DOHH2 (cell line): ENCODE data around the gene GALNT17.

Experiments used
- H3F3A ChIP-seq: fragments of 200-600 bp; sonication (generic), shearing (Covaris generic); 2 replicates; pipeline ENCODE4 v1.6.0; 2016; ENCODE audit warnings: antibody characterized with exemption, mild to moderate bottlenecking; ENCODE audit not compliant: control insufficient read depth, insufficient read depth
- H3K27ac ChIP-seq: fragments of 200-600 bp; sonication (generic); 2 replicates; pipeline ENCODE4 v1.5.1; 2014; ENCODE audit warnings: low read depth, mild to moderate bottlenecking, low read length, moderate library complexity
- H3K27me3 ChIP-seq: fragments of 200-600 bp; sonication (generic); 2 replicates; pipeline ENCODE4 v1.6.1; 2014; ENCODE audit warnings: mild to moderate bottlenecking, low read length, mixed read lengths; ENCODE audit not compliant: control insufficient read depth
- H3K36me3 ChIP-seq: fragments of 200-600 bp; sonication (generic); 2 replicates; pipeline ENCODE4 v1.6.1; 2014; ENCODE audit warnings: mild to moderate bottlenecking, low read length, moderate library complexity, mixed read lengths; ENCODE audit not compliant: control insufficient read depth
- H3K4me1 ChIP-seq: fragments of 200-600 bp; sonication (generic); 2 replicates; pipeline ENCODE4 v1.6.1; 2014; ENCODE audit warnings: mild to moderate bottlenecking, low read length, mixed read lengths; ENCODE audit not compliant: control insufficient read depth
- H3K4me2 ChIP-seq: fragments of 200-600 bp; sonication (generic); 2 replicates; pipeline ENCODE4 v1.6.0; 2014; ENCODE audit warnings: mild to moderate bottlenecking, low read length, moderate library complexity
- H3K4me3 ChIP-seq: fragments of 200-600 bp; sonication (generic); 2 replicates; pipeline ENCODE4 v1.5.1; 2014; ENCODE audit warnings: mild to moderate bottlenecking, low read length, mixed read lengths
- H3K79me2 ChIP-seq: fragments of 200-600 bp; sonication (generic); 2 replicates; pipeline ENCODE4 v1.6.1; 2014; ENCODE audit warnings: mild to moderate bottlenecking, low read length, mixed read lengths; ENCODE audit not compliant: control insufficient read depth
- H3K9me2 ChIP-seq: fragments of 200-600 bp; sonication (generic); replicated peaks from 2 replicates; pipeline ENCODE4 v1.6.1; 2014; ENCODE audit warnings: mild to moderate bottlenecking, low read length, mixed read lengths; ENCODE audit not compliant: control insufficient read depth
- H3K9me3 ChIP-seq: fragments of 200-600 bp; sonication (generic); 2 replicates; pipeline ENCODE4 v1.6.1; 2014; ENCODE audit warnings: antibody characterized with exemption, low read length, mixed read lengths; ENCODE audit not compliant: control insufficient read depth, insufficient read depth
- H4K20me1 ChIP-seq: fragments of 200-600 bp; sonication (generic); 2 replicates; pipeline ENCODE4 v1.6.0; 2014; ENCODE audit warnings: low read depth, mild to moderate bottlenecking, antibody characterized with exemption, low read length, moderate library complexity; ENCODE audit not compliant: control insufficient read depth, insufficient read depth
- EZH2phosphoT487 ChIP-seq: fragments of 200-600 bp; sonication (generic); IDR thresholded peaks from 2 replicates; pipeline ENCODE4 v1.6.1; 2017; ENCODE audit warnings: borderline replicate concordance, mild to moderate bottlenecking, antibody characterized with exemption, low read length, moderate library complexity, mixed read lengths
- TF ChIP-seq, protein P1 (sequence below): fragments of 200-600 bp; sonication (generic); IDR thresholded peaks from one replicate; pipeline ENCODE4 v1.5.1; 2014; ENCODE audit warnings: antibody characterized with exemption, mild to moderate bottlenecking, low read depth, low read length; ENCODE audit not compliant: poor library complexity, severe bottlenecking

Gene GALNT17

GRCh38 chr7:71157757-71158156 lies 25.8 kb downstream of the GALNT17 start:
- Histone ChIP-seq H3K9me2 (no peaks in the 10 kb centered on the region), H3K27me3 (no peaks in the 10 kb centered on the region), H3K4me2 (no peak overlapping the region), H3K36me3 (no peaks in the 10 kb centered on the region), H3K4me3 (no peak overlapping the region), H3K79me2 (no peaks in the 10 kb centered on the region), H3K9me3 (no peaks in the 10 kb centered on the region), H3K4me1 (no peaks in the 10 kb centered on the region), H3F3A (no peaks in the 10 kb centered on the region), H4K20me1 (no peaks in the 10 kb centered on the region), H3K27ac (no peak overlapping the region)
- TF ChIP-seq EZH2phosphoT487: no peak

GRCh38 chr7:71165708-71166107 lies 33.8 kb downstream of the GALNT17 start:
- no peaks in the 10 kb centered on the region for H3K9me2 ChIP-seq
- no peak for TF ChIP-seq EZH2phosphoT487
- TF ChIP-seq, protein P1, sequence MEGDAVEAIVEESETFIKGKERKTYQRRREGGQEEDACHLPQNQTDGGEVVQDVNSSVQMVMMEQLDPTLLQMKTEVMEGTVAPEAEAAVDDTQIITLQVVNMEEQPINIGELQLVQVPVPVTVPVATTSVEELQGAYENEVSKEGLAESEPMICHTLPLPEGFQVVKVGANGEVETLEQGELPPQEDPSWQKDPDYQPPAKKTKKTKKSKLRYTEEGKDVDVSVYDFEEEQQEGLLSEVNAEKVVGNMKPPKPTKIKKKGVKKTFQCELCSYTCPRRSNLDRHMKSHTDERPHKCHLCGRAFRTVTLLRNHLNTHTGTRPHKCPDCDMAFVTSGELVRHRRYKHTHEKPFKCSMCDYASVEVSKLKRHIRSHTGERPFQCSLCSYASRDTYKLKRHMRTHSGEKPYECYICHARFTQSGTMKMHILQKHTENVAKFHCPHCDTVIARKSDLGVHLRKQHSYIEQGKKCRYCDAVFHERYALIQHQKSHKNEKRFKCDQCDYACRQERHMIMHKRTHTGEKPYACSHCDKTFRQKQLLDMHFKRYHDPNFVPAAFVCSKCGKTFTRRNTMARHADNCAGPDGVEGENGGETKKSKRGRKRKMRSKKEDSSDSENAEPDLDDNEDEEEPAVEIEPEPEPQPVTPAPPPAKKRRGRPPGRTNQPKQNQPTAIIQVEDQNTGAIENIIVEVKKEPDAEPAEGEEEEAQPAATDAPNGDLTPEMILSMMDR: no peak
- H3K36me3 ChIP-seq: no peaks in the 10 kb centered on the region
- no peaks in the 10 kb centered on the region; the same call in 1 of the 2 replicates for H3K9me3 ChIP-seq
- H3K27ac ChIP-seq: no peak overlapping the region
- no peaks in the 10 kb centered on the region for H3K27me3 ChIP-seq
- no peaks in the 10 kb centered on the region for H3K4me1 ChIP-seq
- H3K4me3 ChIP-seq: no peak overlapping the region
- no peak overlapping the region for H3K4me2 ChIP-seq
- H3K79me2 ChIP-seq: no peaks in the 10 kb centered on the region
- H4K20me1 ChIP-seq: no peaks in the 10 kb centered on the region
- H3F3A ChIP-seq: no peaks in the 10 kb centered on the region

- Histone ChIP-seq H3K79me2 (no peaks in the 10 kb centered on the region), H3K4me2 (no peak overlapping the region), H3K9me2 (no peaks in the 10 kb centered on the region), H3F3A (no peaks in the 10 kb centered on the region), H3K9me3 (no peaks in the 10 kb centered on the region), H3K27me3 (no peaks in the 10 kb centered on the region), H3K27ac (no peak overlapping the region), H3K4me3 (no peak overlapping the region), H3K4me1 (no peaks in the 10 kb centered on the region), H4K20me1 (no peaks in the 10 kb centered on the region), H3K36me3 (no peaks in the 10 kb centered on the region)
- TF ChIP-seq, protein P1: no peak
- TF ChIP-seq EZH2phosphoT487: no peak
Observed at GRCh38 chr7:71171476-71171875, 39.5 kb downstream of the GALNT17 start.

GRCh38 chr7:71173955-71174354 lies 42.0 kb downstream of the GALNT17 start:
- Histone ChIP-seq H3F3A (no peaks in the 10 kb centered on the region), H3K27ac (no peak overlapping the region), H3K4me2 (no peak overlapping the region), H3K9me3 (no peaks in the 10 kb centered on the region), H3K4me3 (no peak overlapping the region), H3K9me2 (no peaks in the 10 kb centered on the region), H3K4me1 (no peaks in the 10 kb centered on the region), H3K79me2 (no peaks in the 10 kb centered on the region), H3K36me3 (no peaks in the 10 kb centered on the region), H4K20me1 (no peaks in the 10 kb centered on the region), H3K27me3 (no peaks in the 10 kb centered on the region)
- TF ChIP-seq, protein P1: no peak
- TF ChIP-seq EZH2phosphoT487: no peak
